B cell (primary cell): Measurements from ENCODE around the gene KMT2C.
"Not testable (repeated sequence)": the region's sequence is repeated elsewhere in the genome, so short reads cannot be mapped to it uniquely, and the experiment has no call there.

Experiments used
- CTCF ChIP-seq: fragments of 200-600 bp; IDR thresholded peaks from one replicate; pipeline ENCODE4 v1.8.0; 2022; ENCODE audit warnings: antibody characterized with exemption, mild to moderate bottlenecking
- EZH2 ChIP-seq: IDR thresholded peaks from 2 replicates; pipeline ENCODE4 v1.6.1; 2012; ENCODE audit warnings: borderline replicate concordance, low read depth, mild to moderate bottlenecking, moderate library complexity, low read length; ENCODE audit not compliant: insufficient read depth, poor library complexity, severe bottlenecking

- TF ChIP-seq CTCF, EZH2: not testable (repeated sequence)
These were observed 173.7 kb downstream of the KMT2C start for GRCh38 chr7:152262146-152262545.
